Keratinocyte (primary cell): ENCODE results near the gene MRPL38.

Experiments used
- EZH2 ChIP-seq: IDR thresholded peaks from one replicate; pipeline ENCODE4 v1.6.1; 2012; ENCODE audit warnings: inconsistent platforms, mild to moderate bottlenecking, low read length, moderate library complexity
- TF ChIP-seq, protein P1 (sequence below), 3 experiments: IDR thresholded peaks in 1 of 3; conservative IDR thresholded peaks in 1 of 3; optimal IDR thresholded peaks in 1 of 3; 2 replicates in 2 of 3; 3 replicates in 1 of 3; pipeline versions ENCODE3 to v1.5.1; 2011; ENCODE audit warnings: low read length in 3 of 3, mild to moderate bottlenecking in 3 of 3, moderate library complexity in 2 of 3, control low read depth in 1 of 3, inconsistent platforms in 1 of 3; ENCODE audit not compliant: insufficient read depth in 2 of 3; ENCODE audit errors: extremely low read depth in 1 of 3

DNA sequence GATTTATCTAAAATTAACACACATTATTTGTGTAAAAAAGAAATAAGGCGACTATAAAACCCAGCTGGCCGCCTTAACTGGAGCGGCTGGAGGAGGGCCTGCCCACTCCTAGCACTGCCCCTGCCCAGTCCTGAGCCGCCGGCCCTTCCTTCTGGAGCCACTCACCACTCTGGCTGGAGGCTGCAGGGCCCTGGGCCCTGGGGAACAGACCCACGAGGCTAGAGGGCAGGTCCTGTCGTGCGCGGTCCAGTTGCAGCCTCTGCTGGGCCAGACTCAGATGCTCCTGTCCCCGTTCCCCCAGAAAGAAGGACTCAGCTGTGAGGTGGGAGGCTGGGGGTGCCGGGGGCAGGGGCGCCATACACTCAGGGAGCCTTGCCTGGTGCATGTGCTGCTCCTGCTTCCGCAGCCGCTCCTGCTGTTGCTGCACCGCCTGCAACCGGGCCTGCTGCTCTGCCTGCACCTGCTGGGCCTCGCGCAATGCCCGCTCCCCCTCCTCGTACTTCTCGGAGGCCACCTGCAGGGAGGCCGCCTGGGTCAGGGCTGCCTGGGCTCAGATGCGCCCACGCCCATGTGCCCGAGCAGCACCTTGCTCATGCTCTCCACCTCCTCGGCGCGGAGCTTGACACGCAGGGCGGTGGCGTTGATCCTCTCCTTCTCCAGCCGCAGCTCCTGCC, 9.0 kb upstream of the MRPL38 start:
- TF ChIP-seq, protein P1, sequence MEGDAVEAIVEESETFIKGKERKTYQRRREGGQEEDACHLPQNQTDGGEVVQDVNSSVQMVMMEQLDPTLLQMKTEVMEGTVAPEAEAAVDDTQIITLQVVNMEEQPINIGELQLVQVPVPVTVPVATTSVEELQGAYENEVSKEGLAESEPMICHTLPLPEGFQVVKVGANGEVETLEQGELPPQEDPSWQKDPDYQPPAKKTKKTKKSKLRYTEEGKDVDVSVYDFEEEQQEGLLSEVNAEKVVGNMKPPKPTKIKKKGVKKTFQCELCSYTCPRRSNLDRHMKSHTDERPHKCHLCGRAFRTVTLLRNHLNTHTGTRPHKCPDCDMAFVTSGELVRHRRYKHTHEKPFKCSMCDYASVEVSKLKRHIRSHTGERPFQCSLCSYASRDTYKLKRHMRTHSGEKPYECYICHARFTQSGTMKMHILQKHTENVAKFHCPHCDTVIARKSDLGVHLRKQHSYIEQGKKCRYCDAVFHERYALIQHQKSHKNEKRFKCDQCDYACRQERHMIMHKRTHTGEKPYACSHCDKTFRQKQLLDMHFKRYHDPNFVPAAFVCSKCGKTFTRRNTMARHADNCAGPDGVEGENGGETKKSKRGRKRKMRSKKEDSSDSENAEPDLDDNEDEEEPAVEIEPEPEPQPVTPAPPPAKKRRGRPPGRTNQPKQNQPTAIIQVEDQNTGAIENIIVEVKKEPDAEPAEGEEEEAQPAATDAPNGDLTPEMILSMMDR (optimal IDR thresholded peaks at IDR 0.05 in 1 of 3, IDR thresholded peaks at IDR 0.05 in 1 of 3, conservative IDR thresholded peaks at IDR 0.05 in 1 of 3; ENCODE audit: extremely low read depth in 1 of 3, insufficient read depth in 2 of 3, low read length in 3 of 3), result no peak
- TF ChIP-seq EZH2, result no peak
